Neural crest cell (in vitro differentiated cells): ENCODE results near the gene CNIH3. TPM values are rescaled to one million over a fixed set of nuclear protein-coding genes. Genes with fewer than 3 reads are reported as not detected.
"Not testable (repeated sequence)": the region's sequence is repeated elsewhere in the genome, so short reads cannot be mapped to it uniquely, and the experiment has no call there.

Source experiments
- DNase-seq: peaks from one replicate; pipeline ENCODE4 v3.0.0; 2021; ENCODE audit warnings: low read depth, mixed read lengths, low spot score
- H3K27ac Mint-ChIP-seq: one replicate; pipeline ENCODE4 v1.8.0; 2021; ENCODE audit warnings: mild to moderate bottlenecking, mixed read lengths; ENCODE audit not compliant: unreplicated experiment
- H3K27me3 Mint-ChIP-seq: 2 replicates; pipeline ENCODE4 v1.8.0; 2021; ENCODE audit warnings: low read depth, mild to moderate bottlenecking, mixed read lengths
- H3K36me3 Mint-ChIP-seq: 2 replicates; pipeline ENCODE4 v1.8.0; 2021; ENCODE audit warnings: low read depth, mild to moderate bottlenecking, mixed read lengths
- H3K4me1 Mint-ChIP-seq: 2 replicates; pipeline ENCODE4 v1.8.0; 2021; ENCODE audit warnings: mixed read lengths
- H3K4me3 Mint-ChIP-seq: one replicate; pipeline ENCODE4 v1.8.0; 2021; ENCODE audit warnings: mild to moderate bottlenecking, mixed read lengths
- H3K9me3 Mint-ChIP-seq: 2 replicates; pipeline ENCODE4 v1.8.0; 2021; ENCODE audit warnings: mixed read lengths
- CTCF ChIP-seq: fragments of 200-600 bp; sonication (generic); conservative IDR thresholded peaks from 2 replicates; pipeline ENCODE4 v1.5.0; 2021; ENCODE audit warnings: antibody characterized with exemption, mild to moderate bottlenecking
- total RNA-seq: library from RNA; stranded (reverse); gene quantifications from 2 replicates; pipeline ENCODE4 v1.2.1, GENCODE V29; 2021

The CNIH3 gene
- total RNA-seq, 1 donor from 2014 or later = 3.8 TPM

- Mint-ChIP-seq H3K27ac (no peak overlapping the region), H3K4me1 (peaks cover 11% of the 10 kb centered on the region), H3K27me3 (peaks cover 67% of the 10 kb centered on the region), H3K36me3 (no peaks in the 10 kb centered on the region), H3K9me3 (no peaks in the 10 kb centered on the region), H3K4me3 (no peak overlapping the region)
- TF ChIP-seq CTCF = no peak
- no peak for DNase-seq
Observed at GRCh38 chr1:224704107-224704735, 88.1 kb downstream of the CNIH3 start.

GRCh38 chr1:224705578-224705977 is 89.5 kb downstream of the CNIH3 start:
- H3K27ac Mint-ChIP-seq = no peak overlapping the region
- no peak for TF ChIP-seq CTCF
- H3K4me1 Mint-ChIP-seq = peaks cover 11% of the 10 kb centered on the region
- H3K4me3 Mint-ChIP-seq = no peak overlapping the region
- peaks cover 54% of the 10 kb centered on the region for H3K27me3 Mint-ChIP-seq
- DNase-seq = no peak
- no peaks in the 10 kb centered on the region for H3K36me3 Mint-ChIP-seq
- H3K9me3 Mint-ChIP-seq = no peaks in the 10 kb centered on the region

GRCh38 chr1:224707843-224708725 is 92.0 kb downstream of the CNIH3 start:
- H3K27ac Mint-ChIP-seq = peak overlapping the region; percentile 32
- H3K4me1 Mint-ChIP-seq = peaks cover 11% of the 10 kb centered on the region
- no peak for TF ChIP-seq CTCF
- no peaks in the 10 kb centered on the region for H3K9me3 Mint-ChIP-seq
- no peak for DNase-seq
- H3K36me3 Mint-ChIP-seq = no peaks in the 10 kb centered on the region
- H3K4me3 Mint-ChIP-seq = no peak overlapping the region
- peaks cover 30% of the 10 kb centered on the region for H3K27me3 Mint-ChIP-seq

- Mint-ChIP-seq H3K27me3 (peaks cover 12% of the 10 kb centered on the region), H3K4me3 (no peak overlapping the region), H3K4me1 (peaks cover 17% of the 10 kb centered on the region), H3K9me3 (no peaks in the 10 kb centered on the region), H3K27ac (no peak overlapping the region), H3K36me3 (no peaks in the 10 kb centered on the region)
- DNase-seq = no peak
- no peak for TF ChIP-seq CTCF
Observed at GRCh38 chr1:224710196-224710595, 94.1 kb downstream of the CNIH3 start.

GRCh38 chr1:224711231-224711756 is 95.2 kb downstream of the CNIH3 start:
- H3K9me3 Mint-ChIP-seq, H3K27me3 Mint-ChIP-seq, H3K4me3 Mint-ChIP-seq, H3K36me3 Mint-ChIP-seq, DNase-seq: not testable (repeated sequence)
- Mint-ChIP-seq H3K4me1 (peaks cover 19% of the 10 kb centered on the region), H3K27ac (peak overlapping the region; percentile 40)

GRCh38 chr1:224711876-224712275 is 95.8 kb downstream of the CNIH3 start:
- no peak overlapping the region for H3K4me3 Mint-ChIP-seq
- H3K9me3 Mint-ChIP-seq = peaks cover 4% of the 10 kb centered on the region

More at GRCh38 chr1:224711876-224712275, 95.8 kb downstream of the CNIH3 start:
- peaks cover 10% of the 10 kb centered on the region for H3K27me3 Mint-ChIP-seq
- TF ChIP-seq CTCF = no peak
- peaks cover 19% of the 10 kb centered on the region for H3K4me1 Mint-ChIP-seq
- H3K36me3 Mint-ChIP-seq = no peaks in the 10 kb centered on the region
- no peak for DNase-seq
- H3K27ac Mint-ChIP-seq = no peak overlapping the region
